Right hindlimb (tissue), 1 donor: Measurements from ENCODE around the gene POMT1.
"Not testable (repeated sequence)": the region's sequence is repeated elsewhere in the genome, so short reads cannot be mapped to it uniquely, and the experiment has no call there.

Source experiments
- DNase-seq: peaks from one replicate; pipeline ENCODE4 v3.0.0-alpha.2; 2018

POMT1 gene

DNA sequence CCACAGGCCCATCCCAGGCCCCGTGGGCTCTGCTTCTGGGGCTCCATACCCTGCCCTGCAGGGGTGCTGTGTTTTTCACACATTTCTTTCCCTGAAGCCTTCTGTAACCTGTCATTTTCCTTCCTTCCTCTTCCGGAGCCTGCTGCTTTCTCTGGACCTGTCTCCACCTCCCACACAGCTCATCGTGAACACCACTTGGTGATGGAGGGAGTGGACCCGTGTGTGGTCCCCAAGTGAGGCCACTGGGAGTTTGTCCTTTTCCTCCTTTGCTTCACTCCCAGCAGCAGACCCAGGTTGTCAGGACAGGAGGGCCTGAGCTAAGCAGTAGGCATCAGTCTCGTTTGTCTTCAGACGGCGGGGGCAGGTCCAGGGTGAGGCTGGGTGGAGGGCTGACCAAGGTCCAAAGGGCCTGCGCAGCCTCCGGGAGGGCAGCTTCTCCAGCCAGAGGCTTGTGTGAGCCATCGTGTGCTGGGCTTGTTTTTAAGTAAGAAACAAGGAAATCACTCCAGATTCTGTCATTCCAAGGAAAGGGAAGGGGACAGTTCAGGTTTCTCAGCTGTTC lies 5.8 kb upstream of the POMT1 start:
- DNase-seq = no peak

DNA sequence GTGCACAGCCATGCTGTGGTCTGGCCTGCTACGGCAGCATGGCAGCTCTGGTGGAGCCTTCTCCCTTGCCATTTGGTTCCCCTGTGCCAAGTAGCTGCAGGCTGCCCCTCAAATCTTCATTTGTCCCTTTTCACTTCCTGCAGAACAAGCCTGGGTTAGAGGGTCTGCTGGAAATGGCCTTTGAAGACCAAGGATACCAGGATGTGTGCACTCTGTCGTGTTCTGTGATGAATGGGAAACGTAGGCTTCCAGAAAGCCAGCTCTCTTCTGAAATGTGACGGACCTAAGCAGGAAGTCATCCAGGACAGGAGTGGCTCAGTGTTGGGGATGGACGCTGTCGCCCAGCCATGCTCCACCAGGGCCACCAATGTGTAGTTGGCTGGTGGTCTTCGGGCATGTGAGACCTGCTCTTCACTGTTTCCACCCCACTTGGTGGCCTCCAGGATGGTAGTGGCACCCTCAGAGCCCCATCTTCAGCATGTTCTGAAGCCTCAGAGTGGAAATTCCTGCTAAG lies 3.4 kb upstream of the POMT1 start:
- DNase-seq = no peak

DNA sequence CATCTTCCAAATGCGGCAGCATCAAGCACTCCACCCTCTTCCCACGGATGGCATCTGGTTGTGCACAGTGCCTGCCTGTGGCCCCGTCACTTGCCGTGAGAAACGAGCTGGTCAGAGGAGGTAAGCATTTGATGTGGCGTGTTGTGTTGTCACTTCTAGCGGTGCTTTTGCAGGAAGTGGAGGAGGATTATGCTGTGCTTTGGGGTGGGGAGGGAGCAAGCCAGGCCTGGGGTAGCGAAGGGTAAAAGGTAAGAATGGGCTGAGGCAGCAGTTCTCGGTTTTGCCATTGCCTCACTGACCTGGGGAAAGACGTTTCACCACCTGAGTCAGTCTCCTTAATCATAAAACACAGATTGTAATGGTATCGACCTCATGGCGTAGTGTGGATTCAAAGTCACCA lies 2.3 kb upstream of the POMT1 start:
- no peak for DNase-seq

DNA sequence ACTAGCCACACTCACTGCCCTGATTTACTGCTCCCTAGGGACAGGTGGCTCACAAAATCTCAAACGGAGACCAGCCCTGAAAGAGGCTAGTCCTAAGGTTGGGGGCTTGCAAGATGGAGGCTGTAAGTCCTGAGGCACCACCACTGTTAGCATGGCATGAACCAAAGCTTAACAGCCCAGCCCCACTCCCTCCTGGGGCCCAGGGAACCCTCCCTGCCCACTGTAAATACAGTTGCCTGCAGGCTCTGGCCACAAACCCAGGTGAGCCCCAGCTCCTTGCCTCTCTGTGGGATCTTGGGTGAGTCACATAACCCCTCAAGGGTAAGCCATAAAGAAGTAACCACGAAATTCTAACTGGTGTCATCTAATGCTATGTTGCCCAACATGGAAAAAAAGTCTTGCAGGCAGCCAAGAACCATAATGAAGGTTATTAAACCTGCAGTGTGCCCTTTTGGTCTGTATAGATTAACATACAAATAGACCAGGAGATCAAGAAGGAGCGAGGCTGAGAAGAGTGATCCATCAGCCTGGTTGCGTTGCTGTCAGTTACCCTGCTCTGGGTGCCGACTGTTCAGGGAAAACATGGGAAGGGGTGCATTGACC lies 1.7 kb upstream of the POMT1 start:
- no peak for DNase-seq

DNA sequence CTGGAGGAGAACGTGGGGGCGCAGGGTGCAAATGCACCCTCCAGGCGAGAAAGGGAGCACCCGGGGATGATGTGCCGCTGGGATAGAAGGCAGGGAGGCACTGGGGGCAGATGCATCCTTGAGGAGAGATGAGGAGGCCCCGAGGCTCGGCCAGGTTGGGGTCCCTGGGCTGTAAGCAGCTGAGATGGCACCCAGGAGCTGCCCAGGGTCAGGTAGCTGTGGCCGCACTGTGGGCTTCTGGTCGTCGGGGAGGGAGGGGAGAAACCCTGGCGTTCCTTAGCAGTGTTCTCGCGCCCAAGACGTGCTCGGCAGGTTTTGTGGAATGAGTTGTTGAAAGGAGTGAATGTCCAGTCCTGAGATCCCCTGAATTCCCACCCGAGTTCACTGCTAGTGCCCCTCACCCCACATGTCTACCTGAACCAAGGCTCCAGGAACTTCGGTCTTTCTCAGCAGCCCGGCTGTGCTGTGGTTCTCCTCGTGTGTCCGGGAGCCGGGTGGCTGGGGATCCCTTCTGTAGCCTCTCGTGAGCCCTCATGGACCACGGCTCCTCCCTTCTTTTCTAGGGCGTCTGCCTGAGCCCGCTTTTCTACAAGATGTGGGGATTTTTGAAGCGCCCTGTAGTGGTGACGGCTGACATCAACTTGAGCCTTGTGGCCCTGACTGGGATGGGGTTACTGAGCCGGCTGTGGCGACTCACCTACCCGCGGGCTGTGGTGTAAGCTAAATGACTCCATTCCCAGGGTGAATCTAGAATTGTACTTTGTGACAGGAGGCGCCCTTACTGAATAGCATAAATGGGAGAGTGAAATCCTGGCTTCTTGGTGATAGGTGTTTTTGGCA lies 1.1 kb downstream of the POMT1 start:
- no peak for DNase-seq

DNA sequence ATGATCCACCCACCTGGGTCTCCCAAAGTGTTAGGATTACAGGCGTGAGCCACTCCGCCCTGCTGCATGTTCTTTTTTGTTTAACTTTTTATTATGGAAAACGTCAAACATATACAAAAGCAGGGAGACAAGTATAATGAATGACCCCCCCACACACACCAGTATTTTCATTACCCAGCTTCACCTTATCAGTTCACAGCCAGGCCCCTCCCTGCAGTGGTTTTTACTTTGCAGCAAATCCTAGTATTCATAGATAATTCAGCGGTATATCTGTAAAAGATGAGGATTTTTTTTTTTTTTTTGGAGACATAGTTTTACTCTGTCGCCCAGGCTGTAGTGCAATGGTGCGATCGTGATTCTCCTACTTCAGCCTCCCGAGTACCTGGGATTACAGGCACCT lies 2.3 kb downstream of the POMT1 start:
- DNase-seq = no peak

DNA sequence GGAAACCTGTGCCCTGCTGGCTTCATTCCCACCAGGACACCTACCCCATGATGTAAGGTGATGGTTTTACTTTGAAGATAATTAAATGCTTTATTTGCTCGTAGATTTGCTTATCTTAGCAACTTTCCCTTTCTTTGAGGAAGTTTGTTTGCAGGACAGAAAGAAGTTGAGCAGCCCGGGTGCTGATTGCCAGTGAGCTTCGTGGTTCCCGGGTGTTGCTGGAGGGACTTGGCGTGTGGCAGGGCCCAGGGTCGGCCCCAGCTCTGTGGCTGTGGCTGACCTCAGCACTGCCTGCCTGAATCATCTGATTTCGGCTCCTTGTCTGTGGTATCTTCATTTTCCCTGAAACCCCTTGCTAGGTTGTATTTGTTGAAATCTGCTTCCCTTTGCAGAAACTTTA lies 8.7 kb downstream of the POMT1 start:
- no peak for DNase-seq

DNA sequence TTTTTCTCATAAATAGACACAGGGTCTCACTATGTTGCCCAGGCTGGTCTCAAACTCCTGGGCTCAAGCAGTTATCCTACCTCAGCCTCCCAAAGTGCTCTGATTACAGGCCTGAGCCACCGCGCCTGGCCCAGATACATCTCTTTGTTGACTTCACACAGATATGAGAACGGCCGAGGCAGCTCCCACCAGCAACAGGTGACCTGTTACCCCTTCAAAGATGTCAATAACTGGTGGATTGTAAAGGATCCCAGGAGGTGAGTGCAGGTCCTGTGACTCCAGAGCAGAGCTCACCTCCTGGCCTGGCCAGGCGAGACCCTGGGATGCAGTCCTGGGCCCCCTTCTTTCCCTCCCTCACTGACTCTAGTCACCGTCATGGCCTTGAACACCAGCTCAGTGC lies 9.2 kb downstream of the POMT1 start:
- no peak for DNase-seq

DNA sequence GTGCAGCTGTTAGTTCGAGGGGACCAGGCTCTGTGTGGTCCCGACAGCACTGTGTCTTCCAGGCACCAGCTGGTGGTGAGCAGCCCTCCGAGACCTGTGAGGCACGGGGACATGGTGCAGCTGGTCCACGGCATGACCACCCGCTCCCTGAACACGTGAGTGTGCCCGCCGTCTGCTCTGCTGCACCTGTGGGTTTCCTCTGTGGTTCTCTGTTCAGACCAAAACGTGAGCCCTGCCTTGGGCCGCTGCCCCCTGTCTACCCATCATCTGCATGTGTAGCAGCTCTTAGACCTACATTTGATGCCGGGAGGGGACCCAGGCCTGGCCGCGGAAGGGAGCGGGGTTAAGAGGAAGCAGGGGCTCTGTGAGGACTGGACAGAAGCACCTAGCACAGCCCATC lies 10.5 kb downstream of the POMT1 start:
- DNase-seq = no peak

DNA sequence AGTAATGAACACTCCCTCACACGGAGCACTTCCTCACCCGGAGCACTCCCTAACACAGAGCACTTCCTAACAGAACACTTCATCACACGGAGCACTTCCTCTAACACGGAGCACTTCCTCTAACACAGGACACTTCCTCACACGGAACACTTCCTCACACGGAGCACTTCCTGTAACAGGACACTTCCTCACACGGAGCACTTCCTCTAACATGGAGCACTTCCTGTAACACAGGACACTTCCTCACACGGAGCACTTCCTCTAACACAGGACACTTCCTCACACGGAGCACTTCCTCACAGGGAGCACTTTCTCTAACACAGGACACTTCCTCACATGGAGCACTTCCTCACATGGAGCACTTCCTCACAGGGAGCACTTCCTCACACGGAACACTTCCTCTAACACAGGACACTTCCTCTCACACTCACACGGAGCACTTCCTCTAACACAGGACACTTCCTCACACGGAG lies 12.9 kb downstream of the POMT1 start:
- DNase-seq = not testable (repeated sequence)

DNA sequence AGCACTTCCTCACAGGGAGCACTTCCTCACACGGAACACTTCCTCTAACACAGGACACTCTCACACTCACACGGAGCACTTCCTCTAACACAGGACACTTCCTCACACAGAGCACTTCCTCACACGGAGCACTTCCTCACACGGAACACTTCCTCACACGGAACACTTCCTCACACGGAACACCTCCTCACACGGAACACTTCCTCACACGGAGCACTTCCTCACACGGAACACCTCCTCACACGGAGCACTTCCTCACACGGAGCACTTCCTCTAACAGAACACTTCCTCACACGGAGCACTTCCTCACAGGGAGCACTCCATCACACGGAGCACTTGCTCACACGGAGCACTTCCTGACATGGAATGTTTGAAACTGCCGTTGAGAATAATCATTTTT lies 13.4 kb downstream of the POMT1 start:
- no peak for DNase-seq

DNA sequence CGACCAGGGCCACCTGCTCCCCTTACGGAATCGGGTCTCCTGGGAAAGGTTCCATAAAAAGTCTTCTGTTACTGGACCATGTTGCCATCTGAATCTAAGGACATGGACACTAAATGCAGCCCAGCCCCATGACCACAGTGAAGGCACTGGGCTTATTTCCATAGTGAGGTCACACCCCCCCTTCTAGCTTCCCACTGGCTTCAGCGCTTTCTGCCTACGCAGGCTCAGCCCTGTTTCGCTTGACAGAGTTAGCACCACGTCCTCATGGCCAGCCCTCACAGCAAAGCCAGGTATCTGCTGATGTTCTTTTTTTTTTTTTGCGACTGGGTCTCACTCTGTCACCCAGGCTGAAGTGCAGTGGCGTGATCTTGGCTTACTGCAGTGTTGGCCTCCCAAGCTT lies 14.2 kb downstream of the POMT1 start:
- DNase-seq = no peak

DNA sequence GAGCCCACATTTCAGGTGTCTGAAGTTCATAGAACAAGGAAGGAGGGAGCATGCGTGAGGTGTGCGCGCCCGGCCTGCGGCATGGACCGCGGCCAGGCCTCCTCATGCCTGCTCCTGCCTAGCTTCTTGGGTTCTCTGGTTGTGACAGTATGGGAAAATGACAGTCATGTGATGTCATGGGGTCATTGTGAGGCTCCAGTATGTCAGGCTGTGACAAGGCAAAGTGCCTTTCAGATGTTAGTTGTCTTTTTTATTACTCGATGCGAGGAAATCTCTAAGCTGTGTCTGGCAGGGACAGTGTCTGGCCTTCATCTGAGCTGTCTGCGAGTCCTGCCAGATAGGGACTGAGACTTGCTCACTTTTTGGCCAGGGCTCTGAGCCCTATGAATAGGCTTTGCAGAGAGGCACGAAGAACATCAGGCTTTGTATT lies 15.1 kb downstream of the POMT1 start:
- DNase-seq = no peak

DNA sequence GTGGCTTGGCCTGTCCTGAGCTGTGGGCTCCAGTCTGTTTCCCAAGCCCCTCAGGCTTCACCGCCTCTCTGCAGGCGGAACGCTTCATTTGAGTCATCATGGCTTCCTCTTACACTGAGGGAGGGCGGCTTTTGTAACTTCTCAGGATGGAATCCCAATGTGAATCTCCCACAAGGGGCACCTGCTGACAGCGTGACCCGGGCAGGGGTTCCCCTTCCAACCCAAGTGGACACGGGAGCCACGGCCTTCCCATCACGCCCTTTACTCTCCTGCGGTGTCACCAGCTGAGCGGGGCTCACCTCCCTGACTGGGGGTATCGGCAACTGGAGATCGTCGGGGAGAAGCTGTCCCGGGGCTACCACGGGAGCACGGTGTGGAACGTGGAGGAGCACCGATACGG lies 15.8 kb downstream of the POMT1 start:
- DNase-seq = no peak

DNA sequence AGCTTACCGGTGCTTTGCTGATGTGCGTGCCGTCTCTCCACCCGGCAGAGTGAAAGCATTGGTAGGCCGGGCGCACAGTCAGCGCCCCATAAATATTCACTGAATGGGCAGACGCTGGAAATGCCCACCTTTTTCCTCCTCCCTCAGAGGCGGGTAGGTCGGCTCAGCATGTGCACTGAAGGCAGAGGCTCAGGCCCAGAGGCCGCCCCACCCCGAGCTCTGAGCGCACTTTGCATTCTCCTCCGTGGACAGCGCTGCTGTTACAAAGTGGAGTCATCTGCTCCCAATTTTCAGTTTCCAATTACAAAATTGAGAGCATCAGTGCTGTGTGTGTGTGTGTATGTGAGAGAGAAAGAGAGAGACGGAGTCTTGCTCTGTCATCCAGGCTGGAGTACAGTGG lies 17.8 kb downstream of the POMT1 start:
- DNase-seq = no peak

DNA sequence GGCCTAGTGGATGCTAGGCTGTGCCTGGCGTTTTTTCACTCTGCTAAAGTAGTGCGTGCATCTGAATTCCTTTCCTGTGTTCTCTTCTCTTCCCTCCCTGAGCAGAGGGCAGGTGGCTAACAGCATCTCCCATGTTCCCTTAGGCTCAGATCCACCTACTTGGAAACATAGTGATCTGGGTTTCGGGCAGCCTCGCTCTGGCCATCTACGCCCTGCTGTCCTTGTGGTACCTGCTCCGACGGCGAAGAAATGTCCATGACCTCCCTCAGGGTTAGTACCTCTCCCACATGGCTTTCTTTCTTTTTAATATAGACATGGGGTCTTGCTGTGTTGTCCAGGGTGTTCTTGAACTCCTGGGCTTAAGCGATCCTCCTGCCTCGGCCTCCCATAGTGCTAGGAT lies 18.5 kb downstream of the POMT1 start:
- DNase-seq = no peak

DNA sequence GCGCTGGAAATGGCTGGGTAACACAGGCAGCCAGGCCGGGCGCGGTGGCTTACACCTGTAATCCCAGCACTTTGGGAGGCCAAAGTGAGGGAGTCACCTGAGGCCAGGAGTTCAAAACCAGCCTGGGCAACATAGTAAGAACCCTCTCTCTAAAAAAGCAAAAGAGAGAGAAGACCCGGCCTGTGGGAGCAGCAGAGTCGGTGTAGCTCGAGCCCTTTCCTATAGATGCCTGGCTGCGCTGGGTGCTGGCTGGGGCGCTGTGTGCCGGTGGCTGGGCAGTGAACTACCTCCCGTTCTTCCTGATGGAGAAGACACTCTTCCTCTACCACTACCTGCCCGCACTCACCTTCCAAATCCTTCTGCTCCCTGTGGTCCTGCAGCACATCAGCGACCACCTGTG lies 19.1 kb downstream of the POMT1 start:
- no peak for DNase-seq

DNA sequence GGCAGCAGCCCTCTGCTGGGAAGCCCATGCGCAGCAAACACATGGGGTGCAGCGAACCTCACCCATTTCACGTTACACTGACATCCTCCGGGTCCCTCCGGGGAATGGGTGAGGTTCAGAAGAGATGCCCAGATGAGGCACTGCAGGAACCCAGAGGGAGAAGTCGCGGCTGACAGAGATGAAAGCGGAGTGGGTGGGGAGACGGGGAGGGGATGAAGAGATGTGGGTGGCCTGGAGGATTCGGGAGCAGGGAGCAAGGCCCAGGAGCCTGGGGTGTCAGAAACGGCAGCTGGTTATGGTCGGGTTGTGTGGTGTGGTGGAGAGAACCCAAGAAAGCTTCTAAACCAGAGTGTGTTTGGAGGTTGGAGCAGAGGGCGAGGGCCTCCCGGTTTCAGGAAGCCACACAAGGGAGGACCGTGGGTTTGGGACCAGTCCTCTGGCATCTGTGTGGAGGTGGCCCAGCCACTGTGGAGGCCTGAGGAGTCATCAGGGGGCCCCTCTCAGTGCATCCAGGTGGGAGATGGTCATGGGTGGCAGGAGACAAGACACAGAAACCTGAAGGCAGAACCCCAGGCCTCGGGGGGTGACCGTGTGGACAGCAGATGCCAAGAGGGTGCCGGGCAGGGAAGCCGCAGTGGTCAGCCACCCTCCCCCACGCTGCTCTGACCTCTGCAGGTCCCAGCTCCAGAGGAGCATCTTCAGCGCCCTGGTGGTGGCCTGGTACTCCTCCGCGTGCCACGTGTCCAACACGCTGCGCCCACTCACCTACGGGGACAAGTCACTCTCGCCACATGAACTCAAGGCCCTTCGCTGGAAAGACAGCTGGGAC lies 19.8 kb downstream of the POMT1 start:
- DNase-seq = no peak

DNA sequence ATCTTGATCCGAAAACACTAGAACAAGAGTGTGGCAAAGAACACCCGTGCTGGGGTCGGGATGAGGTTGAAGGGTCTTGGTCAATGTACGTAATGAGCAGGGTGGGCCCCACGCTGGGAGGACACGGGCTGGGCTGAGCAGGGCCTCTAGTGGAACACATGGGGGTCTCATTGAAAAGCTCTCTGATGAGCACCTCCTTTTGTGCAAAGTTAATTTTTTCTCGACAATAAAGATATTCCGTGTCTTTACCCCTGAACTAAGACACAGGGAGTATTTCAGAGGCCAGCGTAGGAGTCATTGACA lies 20.3 kb downstream of the POMT1 start:
- no peak for DNase-seq

DNA sequence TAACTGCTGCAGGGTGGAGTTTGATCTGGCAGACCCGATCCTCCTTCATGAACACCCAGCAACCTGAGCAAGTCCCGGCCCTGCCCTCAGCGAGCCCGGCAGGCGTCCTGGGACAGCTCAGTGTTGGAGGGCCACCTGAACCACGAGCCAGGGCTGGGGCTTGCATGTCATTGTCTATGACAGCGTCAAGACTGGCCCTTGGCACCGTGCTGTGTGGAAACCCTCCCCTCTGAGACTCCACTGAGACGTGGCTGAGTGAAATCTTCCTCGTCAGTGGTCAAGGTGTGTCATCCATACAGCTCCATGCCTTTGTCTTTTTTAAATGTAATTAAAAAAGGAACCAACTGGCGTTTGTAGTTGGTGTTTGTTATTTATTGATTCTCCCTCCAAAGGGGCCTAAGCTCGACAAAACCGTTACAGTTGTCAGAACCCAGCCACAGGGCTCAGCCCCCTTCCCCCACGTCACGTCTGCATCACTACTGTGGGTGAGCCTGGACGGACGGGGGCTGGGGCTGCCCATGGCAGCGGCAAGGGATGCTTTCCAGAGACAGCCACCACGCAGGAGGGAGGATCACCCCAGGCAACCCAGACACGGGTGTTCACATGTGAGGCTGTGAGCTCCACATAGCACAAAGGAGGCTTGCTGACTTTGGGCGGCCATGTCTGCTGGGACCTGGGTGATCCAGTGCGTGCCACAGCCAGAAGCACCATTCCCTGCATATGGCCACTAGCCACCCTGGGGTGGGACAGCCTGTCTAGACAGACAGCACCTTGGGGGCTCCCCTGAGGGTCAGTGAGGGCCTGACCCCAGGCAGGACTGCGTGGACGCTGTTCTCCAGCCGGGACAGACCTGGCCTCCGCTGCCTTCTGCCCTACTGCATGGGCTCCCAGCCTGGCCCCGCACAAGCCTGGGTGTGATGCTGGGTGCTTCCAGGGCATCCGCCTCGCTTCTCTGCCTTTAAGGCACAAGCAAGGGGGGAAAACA lies 21.0 kb downstream of the POMT1 start:
- DNase-seq = no peak

DNA sequence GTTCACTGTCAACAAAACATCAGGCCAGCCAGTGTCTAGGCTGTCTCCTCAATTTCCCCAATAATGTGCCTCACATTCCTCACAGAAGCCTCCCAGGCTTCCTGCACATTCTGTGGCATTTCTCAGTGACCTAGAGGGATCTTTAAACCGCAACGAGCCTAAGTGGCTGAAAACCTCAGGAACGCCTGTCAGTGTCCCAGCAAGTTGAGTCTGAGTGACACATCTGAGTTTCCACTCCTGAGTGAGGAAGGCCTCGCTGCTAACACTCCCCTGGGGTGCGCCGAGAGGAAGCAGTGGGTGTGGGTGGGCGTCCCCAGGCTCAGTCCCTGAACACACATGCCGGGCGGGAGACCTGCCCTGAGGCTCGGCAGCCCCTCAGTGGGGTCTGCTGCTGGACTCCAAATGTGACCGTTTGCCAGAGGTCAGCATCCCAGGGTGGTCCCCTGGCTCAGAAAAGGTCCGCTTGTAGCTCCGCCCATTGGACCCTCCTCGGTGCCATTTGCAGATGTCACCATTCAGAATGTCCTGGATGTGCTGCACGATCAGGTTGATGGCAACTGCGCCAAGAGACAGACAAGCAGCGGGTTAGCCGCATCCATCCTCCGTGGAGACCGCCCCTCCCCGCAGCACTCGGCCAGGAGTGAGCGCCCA lies 22.1 kb downstream of the POMT1 start:
- DNase-seq = no peak
